Immature natural killer cell (primary cell): ENCODE measurements around the gene SLX9. TPM values are rescaled to one million over a fixed set of nuclear protein-coding genes. Genes with fewer than 3 reads are reported as not detected.
A peak's percentile ranks its signal among the peaks of the same experiment; 100 is the strongest.

Source experiments
- DNase-seq, 3 donors: peaks; one replicate each; pipeline ENCODE4 v3.0.0; 2022; ENCODE audit warnings: mixed read lengths in 1 of 3
- H3K27ac Mint-ChIP-seq, 6 donors: one replicate each; pipeline ENCODE4 v1.8.0; 2020; ENCODE audit warnings: mixed read lengths in 6 of 6, mild to moderate bottlenecking in 5 of 6, inconsistent platforms in 4 of 6, moderate library complexity in 3 of 6
- H3K27me3 Mint-ChIP-seq, 3 donors: one replicate each; pipeline ENCODE4 v1.8.0; 2020 to 2021; ENCODE audit warnings: low read depth in 3 of 3, mild to moderate bottlenecking in 3 of 3, mixed read lengths in 3 of 3, moderate library complexity in 3 of 3, inconsistent platforms in 1 of 3
- H3K36me3 Mint-ChIP-seq, 3 donors: one replicate each; pipeline ENCODE4 v1.8.0; 2020; ENCODE audit warnings: mixed read lengths in 3 of 3, inconsistent platforms in 2 of 3, mild to moderate bottlenecking in 2 of 3
- H3K4me1 Mint-ChIP-seq, 2 donors: one replicate each; pipeline ENCODE4 v1.8.0; 2020; ENCODE audit warnings: inconsistent platforms in 2 of 2, mild to moderate bottlenecking in 2 of 2, mixed read lengths in 2 of 2, moderate library complexity in 1 of 2
- H3K4me3 Mint-ChIP-seq, 5 donors: one replicate each; pipeline ENCODE4 v1.8.0; 2020; ENCODE audit warnings: mild to moderate bottlenecking in 5 of 5, mixed read lengths in 5 of 5, inconsistent platforms in 3 of 5, moderate library complexity in 3 of 5
- H3K9me3 Mint-ChIP-seq, 6 donors: one replicate each; pipeline ENCODE4 v1.8.0; 2020; ENCODE audit warnings: mild to moderate bottlenecking in 6 of 6, mixed read lengths in 6 of 6, inconsistent platforms in 4 of 6, moderate library complexity in 3 of 6
- polyA plus RNA-seq, 3 donors: library from polyadenylated mRNA; unstranded; fragments of 300-500 nt; fragmentation: Illumina TruSeq; gene quantifications; one replicate each; pipeline ENCODE4 v1.2.3, GENCODE V29; 2021

SLX9 gene
- polyA plus RNA-seq, 3 donors from 2014 or later, result 7.1 to 12.4 (median 11.3) TPM

- Mint-ChIP-seq H3K27me3 (no peaks in the 10 kb centered on the region), H3K9me3 (no peaks in the 10 kb centered on the region), H3K36me3 (no peaks in the 10 kb centered on the region), H3K4me3 (no peak overlapping the region), H3K4me1 (no peaks in the 10 kb centered on the region), H3K27ac (no peak overlapping the region)
- no peak for DNase-seq
Measured at GRCh38 chr21:44984428-44984791, 44.6 kb downstream of the SLX9 start.

GRCh38 chr21:44984792-44985440 is 45.1 kb downstream of the SLX9 start:
- Mint-ChIP-seq H3K27me3 (no peaks in the 10 kb centered on the region), H3K4me3 (no peak overlapping the region), H3K36me3 (no peaks in the 10 kb centered on the region), H3K4me1 (no peaks in the 10 kb centered on the region), H3K9me3 (no peaks in the 10 kb centered on the region), H3K27ac (no peak overlapping the region)
- DNase-seq, result no peak

- Mint-ChIP-seq H3K4me1 (no peaks in the 10 kb centered on the region), H3K4me3 (no peak overlapping the region), H3K36me3 (no peaks in the 10 kb centered on the region), H3K27me3 (no peaks in the 10 kb centered on the region), H3K27ac (peak overlapping the region in 1 of 6 donors; percentile 61), H3K9me3 (no peaks in the 10 kb centered on the region)
- DNase-seq, result no peak
Measured at GRCh38 chr21:44985441-44986401, 45.9 kb downstream of the SLX9 start.

- H3K4me3 Mint-ChIP-seq, result no peak overlapping the region
- no peaks in the 10 kb centered on the region for H3K9me3 Mint-ChIP-seq
- DNase-seq, result no peak
- H3K36me3 Mint-ChIP-seq, result no peaks in the 10 kb centered on the region
- H3K4me1 Mint-ChIP-seq, result no peaks in the 10 kb centered on the region
- H3K27me3 Mint-ChIP-seq, result no peaks in the 10 kb centered on the region
- H3K27ac Mint-ChIP-seq, result no peak overlapping the region
Measured at GRCh38 chr21:44986471-44987291, 46.9 kb downstream of the SLX9 start.

- no peak overlapping the region for H3K27ac Mint-ChIP-seq
- no peak for DNase-seq
Measured at GRCh38 chr21:44987301-44987885, 47.6 kb downstream of the SLX9 start.

GRCh38 chr21:44987886-44988606 is 48.2 kb downstream of the SLX9 start:
- Mint-ChIP-seq H3K4me3 (no peak overlapping the region), H3K36me3 (no peaks in the 10 kb centered on the region), H3K9me3 (no peaks in the 10 kb centered on the region), H3K27me3 (no peaks in the 10 kb centered on the region), H3K4me1 (no peaks in the 10 kb centered on the region), H3K27ac (no peak overlapping the region)
- no peak for DNase-seq

More at GRCh38 chr21:44987301-44987885, 47.6 kb downstream of the SLX9 start:
- no peaks in the 10 kb centered on the region for H3K36me3 Mint-ChIP-seq
- no peaks in the 10 kb centered on the region for H3K9me3 Mint-ChIP-seq
- H3K4me1 Mint-ChIP-seq, result no peaks in the 10 kb centered on the region
- H3K4me3 Mint-ChIP-seq, result no peak overlapping the region
- no peaks in the 10 kb centered on the region for H3K27me3 Mint-ChIP-seq

- H3K4me3 Mint-ChIP-seq, result no peak overlapping the region
- H3K36me3 Mint-ChIP-seq, result no peaks in the 10 kb centered on the region
- H3K27ac Mint-ChIP-seq, result no peak overlapping the region
- no peaks in the 10 kb centered on the region for H3K9me3 Mint-ChIP-seq
- no peaks in the 10 kb centered on the region for H3K4me1 Mint-ChIP-seq
- no peak for DNase-seq
- peaks cover 0 to 3% (median 0%) of the 10 kb centered on the region in 3 donors for H3K27me3 Mint-ChIP-seq
Measured at GRCh38 chr21:44988607-44989536, 49.0 kb downstream of the SLX9 start.

- Mint-ChIP-seq H3K27ac (no peak overlapping the region), H3K9me3 (no peaks in the 10 kb centered on the region), H3K4me1 (no peaks in the 10 kb centered on the region), H3K27me3 (peaks cover 0 to 4% (median 3%) of the 10 kb centered on the region in 3 donors), H3K36me3 (no peaks in the 10 kb centered on the region), H3K4me3 (no peak overlapping the region)
- no peak for DNase-seq
Measured at GRCh38 chr21:44989537-44989886, 49.7 kb downstream of the SLX9 start.

GRCh38 chr21:44989943-44990780 is 50.3 kb downstream of the SLX9 start:
- Mint-ChIP-seq H3K9me3 (no peaks in the 10 kb centered on the region), H3K4me3 (no peak overlapping the region), H3K36me3 (no peaks in the 10 kb centered on the region), H3K27me3 (peaks cover 0 to 4% (median 3%) of the 10 kb centered on the region in 3 donors), H3K27ac (no peak overlapping the region), H3K4me1 (no peaks in the 10 kb centered on the region)
- no peak for DNase-seq

GRCh38 chr21:44990921-44991320 is 51.1 kb downstream of the SLX9 start:
- Mint-ChIP-seq H3K4me3 (no peak overlapping the region), H3K36me3 (no peaks in the 10 kb centered on the region), H3K27ac (no peak overlapping the region), H3K4me1 (no peaks in the 10 kb centered on the region), H3K27me3 (peaks cover 0 to 4% (median 3%) of the 10 kb centered on the region in 3 donors), H3K9me3 (no peaks in the 10 kb centered on the region)
- no peak for DNase-seq

- Mint-ChIP-seq H3K9me3 (no peaks in the 10 kb centered on the region), H3K4me3 (no peak overlapping the region), H3K27me3 (peaks cover 0 to 4% (median 3%) of the 10 kb centered on the region in 3 donors), H3K4me1 (no peaks in the 10 kb centered on the region), H3K27ac (no peak overlapping the region), H3K36me3 (no peaks in the 10 kb centered on the region)
- no peak for DNase-seq
Measured at GRCh38 chr21:44991538-44992483, 52.0 kb downstream of the SLX9 start.
